Karpas-422 (cell line): Measurements from ENCODE around the gene TAS2R38. TPM values are rescaled to one million over a fixed set of nuclear protein-coding genes. Genes with fewer than 3 reads are reported as not detected.

Experiments used
- DNase-seq: peaks from one replicate; pipeline ENCODE4 v3.0.0-alpha.2; 2015
- H2AFZ ChIP-seq: fragments of 200-600 bp; sonication (generic); 2 replicates; pipeline ENCODE4 v1.6.1; 2014; ENCODE audit warnings: antibody characterized with exemption, low read length, mixed read lengths
- H3K27ac ChIP-seq: fragments of 200-600 bp; sonication (generic); 2 replicates; pipeline ENCODE4 v1.5.1; 2014; ENCODE audit warnings: mild to moderate bottlenecking, low read length, moderate library complexity
- H3K27me3 ChIP-seq: fragments of 200-600 bp; sonication (generic); 2 replicates; pipeline ENCODE4 v1.6.1; 2014; ENCODE audit warnings: low read length, mixed read lengths
- H3K36me3 ChIP-seq: fragments of 200-600 bp; sonication (generic); 2 replicates; pipeline ENCODE4 v1.6.1; 2014; ENCODE audit warnings: low read length, mixed read lengths; ENCODE audit not compliant: insufficient read depth
- H3K4me1 ChIP-seq: fragments of 200-600 bp; sonication (generic); 2 replicates; pipeline ENCODE4 v1.6.1; 2014; ENCODE audit warnings: mild to moderate bottlenecking, low read length, mixed read lengths
- H3K4me2 ChIP-seq: fragments of 200-600 bp; sonication (generic); 2 replicates; pipeline ENCODE4 v1.6.1; 2014; ENCODE audit warnings: low read length, low read depth, mild to moderate bottlenecking; ENCODE audit not compliant: poor library complexity, severe bottlenecking
- H3K4me3 ChIP-seq: fragments of 200-600 bp; sonication (generic); 2 replicates; pipeline ENCODE4 v1.5.1; 2014; ENCODE audit warnings: mild to moderate bottlenecking, antibody characterized with exemption, low read length, mixed read lengths
- H3K79me2 ChIP-seq: fragments of 200-600 bp; sonication (generic); 2 replicates; pipeline ENCODE4 v1.6.1; 2014; ENCODE audit warnings: mild to moderate bottlenecking, low read length, mixed read lengths
- H3K9ac ChIP-seq: fragments of 200-600 bp; sonication (generic); 2 replicates; pipeline ENCODE4 v1.6.0; 2014; ENCODE audit warnings: low read length
- H3K9me2 ChIP-seq: fragments of 200-600 bp; sonication (generic), shearing (Covaris generic); replicated peaks from 2 replicates; pipeline ENCODE4 v1.6.0; 2014; ENCODE audit warnings: mild to moderate bottlenecking, low read length, moderate library complexity; ENCODE audit not compliant: insufficient read depth
- H3K9me3 ChIP-seq: fragments of 300-700, 200-600 bp; sonication (generic); 2 replicates; pipeline ENCODE4 v1.6.1; 2014; ENCODE audit warnings: low read length, mixed read lengths
- H4K20me1 ChIP-seq: fragments of 200-600 bp; sonication (generic); 2 replicates; pipeline ENCODE4 v1.6.1; 2014; ENCODE audit warnings: mild to moderate bottlenecking, antibody characterized with exemption, low read length, low read depth; ENCODE audit not compliant: insufficient read depth
- total RNA-seq: library from RNA; depleted of rRNA; stranded (reverse); fragments of >200 nt; shearing (Covaris generic); gene quantifications from 2 replicates; pipeline ENCODE4 v1.2.3, GENCODE V29; 2014; ENCODE audit warnings: low replicate concordance

TAS2R38 gene
- total RNA-seq, 1 experiment from 2014 or later: not detected

DNA sequence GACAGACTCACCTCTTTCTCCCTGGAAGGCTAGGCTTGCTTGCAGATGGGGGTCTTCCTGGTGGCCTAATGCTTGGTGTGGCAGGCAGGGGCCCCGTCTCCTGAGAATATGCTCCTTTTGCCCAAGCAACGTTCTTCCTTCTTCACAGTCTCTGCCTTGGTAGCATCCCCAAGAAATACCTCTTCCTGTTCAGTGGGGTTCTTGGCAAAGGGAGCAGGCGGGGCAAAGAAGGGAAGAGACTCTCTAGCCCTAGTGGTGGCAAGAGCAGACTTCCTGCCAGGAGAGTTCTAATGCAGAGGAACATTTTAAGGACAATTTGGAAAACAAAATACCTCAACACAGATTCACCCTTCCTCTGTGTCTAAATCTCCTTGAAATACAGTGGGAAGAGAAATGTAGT lies 26.8 kb downstream of the TAS2R38 start, which contains the start of gene CLEC5A:
CLEC5A (minus strand) TSS at position 179 of the 400 bp plus-strand sequence. CDS start 682 bp downstream, outside the sequence.
- Histone ChIP-seq H3K9ac (no peak within 1 kb of the TSS), H3K79me2 (no peaks in the 10 kb centered on the region), H3K36me3 (no peaks in the 10 kb centered on the region), H3K9me3 (no peaks in the 10 kb centered on the region), H3K4me3 (no peak within 1 kb of the TSS), H4K20me1 (no peaks in the 10 kb centered on the region), H2AFZ (no peak within 1 kb of the TSS), H3K27ac (no peak within 1 kb of the TSS), H3K4me2 (no peak within 1 kb of the TSS), H3K4me1 (no peaks in the 10 kb centered on the region), H3K9me2 (no peaks in the 10 kb centered on the region), H3K27me3 (no peaks in the 10 kb centered on the region; the same call in 1 of the 2 replicates)
- no peak for DNase-seq

GRCh38 chr7:141945356-141945755 lies 28.2 kb downstream of the TAS2R38 start:
- Histone ChIP-seq H4K20me1 (no peaks in the 10 kb centered on the region), H3K9ac (no peak overlapping the region), H3K4me1 (no peaks in the 10 kb centered on the region), H3K4me3 (no peak overlapping the region), H3K27me3 (no peaks in the 10 kb centered on the region; the same call in 1 of the 2 replicates), H3K4me2 (no peak overlapping the region), H3K27ac (no peak overlapping the region), H3K79me2 (no peaks in the 10 kb centered on the region), H3K9me3 (no peaks in the 10 kb centered on the region), H3K36me3 (no peaks in the 10 kb centered on the region), H3K9me2 (no peaks in the 10 kb centered on the region), H2AFZ (no peak overlapping the region)
- DNase-seq: no peak

GRCh38 chr7:141944811-141945210 lies 28.8 kb downstream of the TAS2R38 start:
- Histone ChIP-seq H3K9me3 (no peaks in the 10 kb centered on the region), H3K9ac (no peak overlapping the region), H3K9me2 (no peaks in the 10 kb centered on the region), H3K79me2 (no peaks in the 10 kb centered on the region), H3K4me1 (no peaks in the 10 kb centered on the region), H2AFZ (no peak overlapping the region), H3K4me3 (no peak overlapping the region), H3K27ac (no peak overlapping the region), H3K27me3 (no peaks in the 10 kb centered on the region; the same call in 1 of the 2 replicates), H3K4me2 (no peak overlapping the region), H4K20me1 (no peaks in the 10 kb centered on the region), H3K36me3 (no peaks in the 10 kb centered on the region)
- no peak for DNase-seq

DNA sequence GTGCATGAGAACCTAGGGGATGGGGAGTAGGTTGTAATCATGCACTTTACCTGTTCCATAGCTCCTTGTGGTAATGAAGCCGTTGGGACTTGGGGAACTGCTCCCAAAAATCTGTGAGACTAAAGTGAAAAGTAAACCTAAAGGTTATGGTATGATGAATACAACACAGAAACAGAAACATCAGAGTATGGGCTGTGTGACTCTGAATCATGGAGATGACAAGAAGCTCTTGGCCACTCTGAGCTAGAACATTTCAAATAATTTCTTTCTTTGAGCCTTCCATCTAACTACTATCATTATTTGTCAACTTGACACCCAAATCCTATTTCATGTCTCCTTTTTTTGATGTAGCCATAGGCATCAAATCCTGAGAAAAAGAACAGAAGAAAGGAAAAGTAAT lies 29.7 kb downstream of the TAS2R38 start:
- DNase-seq: no peak
- Histone ChIP-seq H3K4me3 (no peak overlapping the region), H3K36me3 (no peaks in the 10 kb centered on the region), H3K9me2 (no peaks in the 10 kb centered on the region), H3K4me1 (no peaks in the 10 kb centered on the region), H4K20me1 (no peaks in the 10 kb centered on the region), H3K27ac (no peak overlapping the region), H3K9ac (no peak overlapping the region), H3K9me3 (no peaks in the 10 kb centered on the region), H3K79me2 (no peaks in the 10 kb centered on the region), H3K27me3 (no peaks in the 10 kb centered on the region; the same call in 1 of the 2 replicates), H3K4me2 (no peak overlapping the region), H2AFZ (no peak overlapping the region)

GRCh38 chr7:141941075-141941474 lies 32.5 kb downstream of the TAS2R38 start:
- Histone ChIP-seq H3K9ac (no peak overlapping the region), H3K27me3 (no peaks in the 10 kb centered on the region; the same call in 1 of the 2 replicates)

GRCh38 chr7:141930211-141930610 lies 43.4 kb downstream of the TAS2R38 start:
- no peak overlapping the region for H2AFZ ChIP-seq
- DNase-seq: no peak
- H3K4me2 ChIP-seq: no peak overlapping the region
- H3K9me3 ChIP-seq: no peaks in the 10 kb centered on the region
- no peaks in the 10 kb centered on the region for H3K9me2 ChIP-seq
- H3K79me2 ChIP-seq: no peaks in the 10 kb centered on the region
- no peak overlapping the region for H3K9ac ChIP-seq
- no peak overlapping the region for H3K4me3 ChIP-seq
- H3K36me3 ChIP-seq: no peaks in the 10 kb centered on the region
- no peaks in the 10 kb centered on the region for H3K27me3 ChIP-seq
- H4K20me1 ChIP-seq: no peaks in the 10 kb centered on the region
- no peaks in the 10 kb centered on the region for H3K4me1 ChIP-seq
- H3K27ac ChIP-seq: no peak overlapping the region

More at GRCh38 chr7:141941075-141941474, 32.5 kb downstream of the TAS2R38 start:
- Histone ChIP-seq H3K4me2 (no peak overlapping the region), H3K27ac (no peak overlapping the region), H3K36me3 (no peaks in the 10 kb centered on the region), H3K4me3 (no peak overlapping the region), H2AFZ (no peak overlapping the region), H3K4me1 (no peaks in the 10 kb centered on the region), H3K9me3 (no peaks in the 10 kb centered on the region), H3K79me2 (no peaks in the 10 kb centered on the region), H3K9me2 (no peaks in the 10 kb centered on the region), H4K20me1 (no peaks in the 10 kb centered on the region)
- no peak for DNase-seq

DNA sequence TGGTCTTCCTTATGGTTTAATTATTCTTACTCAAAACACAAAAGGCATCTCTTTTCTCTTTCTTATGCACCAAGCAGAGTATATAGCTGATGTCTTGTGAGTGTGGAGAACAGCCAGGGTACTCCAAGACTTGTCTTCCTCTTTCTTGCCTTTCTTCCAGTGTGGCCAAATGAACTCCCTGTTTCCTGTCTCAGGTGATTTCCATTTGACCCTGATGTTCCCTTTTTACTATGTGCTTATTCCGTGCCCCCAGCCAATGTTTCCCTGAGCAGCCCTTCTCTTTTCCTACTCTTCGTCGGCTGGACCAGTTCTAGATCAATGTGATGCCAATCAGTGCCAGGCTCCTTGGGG lies 44.8 kb downstream of the TAS2R38 start:
- H3K27ac ChIP-seq: no peak overlapping the region
- H3K4me1 ChIP-seq: no peaks in the 10 kb centered on the region
- H3K9me2 ChIP-seq: no peaks in the 10 kb centered on the region
- no peaks in the 10 kb centered on the region for H3K9me3 ChIP-seq
- no peak overlapping the region for H3K9ac ChIP-seq
- H3K79me2 ChIP-seq: no peaks in the 10 kb centered on the region
- H2AFZ ChIP-seq: no peak overlapping the region
- H3K36me3 ChIP-seq: no peaks in the 10 kb centered on the region
- H3K4me3 ChIP-seq: no peak overlapping the region
- no peaks in the 10 kb centered on the region for H3K27me3 ChIP-seq
- no peaks in the 10 kb centered on the region for H4K20me1 ChIP-seq
- H3K4me2 ChIP-seq: no peak overlapping the region
- DNase-seq: no peak

- Histone ChIP-seq H3K4me2 (no peak overlapping the region), H3K9me3 (no peaks in the 10 kb centered on the region), H3K27me3 (no peaks in the 10 kb centered on the region)
Observed at GRCh38 chr7:141928146-141928844, 45.3 kb downstream of the TAS2R38 start.

More at GRCh38 chr7:141928146-141928844, 45.3 kb downstream of the TAS2R38 start:
- H3K36me3 ChIP-seq: no peaks in the 10 kb centered on the region
- no peak for DNase-seq
- H3K4me1 ChIP-seq: no peaks in the 10 kb centered on the region
- H3K9me2 ChIP-seq: no peaks in the 10 kb centered on the region
- H3K9ac ChIP-seq: no peak overlapping the region
- no peaks in the 10 kb centered on the region for H3K79me2 ChIP-seq
- H3K27ac ChIP-seq: no peak overlapping the region
- no peaks in the 10 kb centered on the region for H4K20me1 ChIP-seq
- H3K4me3 ChIP-seq: no peak overlapping the region
- no peak overlapping the region for H2AFZ ChIP-seq
